ENCODE results near the gene KIF21B. TPM values are rescaled to one million over a fixed set of nuclear protein-coding genes. Genes with fewer than 3 reads are reported as not detected.

KIF21B gene
- total RNA-seq, 4 donors from 2014 or later, result 0.82 to 3.2 (median 2.1) TPM

DNA sequence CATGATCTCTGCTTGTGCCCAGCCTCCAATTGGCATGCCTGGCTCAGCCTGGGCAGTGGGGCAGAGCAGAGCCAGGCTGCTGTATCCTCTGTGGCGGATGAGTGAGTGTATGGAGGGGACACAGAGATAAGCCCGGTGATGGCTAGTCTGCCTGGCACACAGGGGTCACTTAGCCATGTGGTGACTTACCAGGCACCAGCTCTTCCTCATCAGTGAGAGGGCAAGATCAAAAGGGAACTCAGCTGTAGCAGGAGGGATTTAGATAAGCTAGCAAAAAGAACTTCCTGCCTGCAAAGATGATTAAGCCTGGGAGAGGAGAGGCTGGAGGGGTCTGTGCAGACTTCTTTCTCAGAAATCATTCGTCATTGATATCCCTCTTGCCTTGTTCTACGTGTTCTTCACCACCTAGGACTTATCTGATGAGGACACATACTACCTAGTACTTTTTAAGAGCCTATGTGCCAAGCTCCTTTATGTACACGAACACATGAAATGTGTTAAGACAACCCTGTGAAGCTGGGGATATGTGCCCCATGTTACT lies 7.9 kb downstream of the KIF21B start:
- TF ChIP-seq, protein P1, sequence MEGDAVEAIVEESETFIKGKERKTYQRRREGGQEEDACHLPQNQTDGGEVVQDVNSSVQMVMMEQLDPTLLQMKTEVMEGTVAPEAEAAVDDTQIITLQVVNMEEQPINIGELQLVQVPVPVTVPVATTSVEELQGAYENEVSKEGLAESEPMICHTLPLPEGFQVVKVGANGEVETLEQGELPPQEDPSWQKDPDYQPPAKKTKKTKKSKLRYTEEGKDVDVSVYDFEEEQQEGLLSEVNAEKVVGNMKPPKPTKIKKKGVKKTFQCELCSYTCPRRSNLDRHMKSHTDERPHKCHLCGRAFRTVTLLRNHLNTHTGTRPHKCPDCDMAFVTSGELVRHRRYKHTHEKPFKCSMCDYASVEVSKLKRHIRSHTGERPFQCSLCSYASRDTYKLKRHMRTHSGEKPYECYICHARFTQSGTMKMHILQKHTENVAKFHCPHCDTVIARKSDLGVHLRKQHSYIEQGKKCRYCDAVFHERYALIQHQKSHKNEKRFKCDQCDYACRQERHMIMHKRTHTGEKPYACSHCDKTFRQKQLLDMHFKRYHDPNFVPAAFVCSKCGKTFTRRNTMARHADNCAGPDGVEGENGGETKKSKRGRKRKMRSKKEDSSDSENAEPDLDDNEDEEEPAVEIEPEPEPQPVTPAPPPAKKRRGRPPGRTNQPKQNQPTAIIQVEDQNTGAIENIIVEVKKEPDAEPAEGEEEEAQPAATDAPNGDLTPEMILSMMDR (IDR thresholded peaks at IDR 0.05; ENCODE audit: low read depth), result no peak

DNA sequence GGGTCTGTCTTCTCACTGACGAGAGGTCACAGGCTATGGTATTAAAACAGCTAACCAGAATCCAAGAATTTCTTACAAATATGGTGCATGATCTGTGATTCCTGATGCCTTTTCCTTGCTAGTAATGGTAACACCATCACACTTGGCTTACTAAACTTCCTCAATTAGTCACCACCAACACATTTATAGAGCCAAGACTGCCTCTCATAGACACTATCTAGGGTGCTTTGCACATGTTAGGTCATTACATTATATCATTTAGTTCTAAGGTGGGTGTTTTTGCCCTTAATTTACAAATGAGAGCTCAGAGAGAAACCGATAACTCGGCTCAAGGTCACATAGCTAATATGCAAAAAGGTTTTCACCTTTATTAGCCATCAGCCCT lies 8.7 kb downstream of the KIF21B start:
- TF ChIP-seq, protein P1 (IDR thresholded peaks at IDR 0.05; ENCODE audit: low read depth), result no peak

DNA sequence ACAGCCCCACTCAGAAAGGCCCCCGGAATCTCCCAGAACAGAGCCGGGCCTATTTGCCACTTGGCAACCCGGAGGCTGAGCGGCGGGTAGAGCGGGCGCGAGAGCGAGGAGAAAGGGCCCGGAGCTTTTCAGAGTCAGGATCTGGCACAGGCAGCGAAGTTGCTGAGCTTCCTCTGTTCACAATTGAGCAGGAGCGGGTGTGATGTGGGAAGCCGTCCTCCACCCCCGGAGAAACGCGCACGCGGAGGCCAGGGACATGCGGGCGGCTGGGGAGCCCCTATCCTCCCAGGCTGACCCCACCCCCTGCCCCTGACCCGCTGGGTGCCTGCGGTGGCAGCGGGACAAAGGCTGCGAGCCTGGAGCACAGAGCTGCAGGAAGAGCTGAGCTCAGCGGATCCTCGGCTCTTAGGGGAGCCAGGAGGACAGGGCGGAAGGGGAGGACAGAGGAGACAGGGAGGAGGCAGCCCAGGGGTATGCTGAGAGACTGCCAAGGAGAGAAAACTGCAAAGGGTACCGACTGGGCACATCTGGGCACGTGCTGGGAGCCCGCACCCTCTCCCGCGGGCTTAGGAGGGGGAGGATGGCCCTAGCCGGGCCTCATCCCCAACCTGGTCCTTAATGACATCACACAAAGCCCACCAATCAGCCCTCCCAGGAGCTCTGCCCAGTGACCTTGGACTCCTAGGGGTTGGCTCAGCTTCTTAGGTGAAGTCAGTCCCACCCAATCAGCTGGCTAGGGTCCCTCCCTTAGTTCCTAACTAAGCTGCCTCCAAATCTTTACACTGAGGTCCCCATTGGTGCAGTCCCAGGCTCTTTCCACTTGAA lies 9.3 kb downstream of the KIF21B start:
- TF ChIP-seq, protein P1 (IDR thresholded peaks at IDR 0.05; ENCODE audit: low read depth), result no peak

DNA sequence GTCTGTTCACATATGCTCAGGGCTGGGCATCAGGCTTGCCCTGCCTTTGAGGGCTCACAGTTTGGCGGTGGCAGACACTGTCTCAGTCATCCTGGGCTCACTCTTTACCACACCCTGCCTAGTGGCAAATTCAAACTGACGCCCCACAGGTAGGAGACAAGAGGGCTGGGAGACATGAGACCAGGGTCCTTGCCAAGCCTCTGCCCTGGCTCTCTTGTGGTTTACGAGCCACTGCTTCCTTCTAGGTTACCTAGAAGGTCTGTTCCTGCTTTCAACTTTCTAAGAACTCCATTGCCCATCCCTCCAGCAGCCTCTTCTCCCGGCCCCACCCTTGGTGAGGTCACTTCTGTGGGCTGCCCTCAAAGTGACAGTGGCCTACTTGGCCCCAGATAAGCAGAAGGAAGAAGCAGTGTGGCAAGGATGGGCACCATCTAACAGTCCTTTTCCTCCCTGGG lies 10.5 kb downstream of the KIF21B start:
- TF ChIP-seq, protein P1 (IDR thresholded peaks at IDR 0.05; ENCODE audit: low read depth), result no peak

DNA sequence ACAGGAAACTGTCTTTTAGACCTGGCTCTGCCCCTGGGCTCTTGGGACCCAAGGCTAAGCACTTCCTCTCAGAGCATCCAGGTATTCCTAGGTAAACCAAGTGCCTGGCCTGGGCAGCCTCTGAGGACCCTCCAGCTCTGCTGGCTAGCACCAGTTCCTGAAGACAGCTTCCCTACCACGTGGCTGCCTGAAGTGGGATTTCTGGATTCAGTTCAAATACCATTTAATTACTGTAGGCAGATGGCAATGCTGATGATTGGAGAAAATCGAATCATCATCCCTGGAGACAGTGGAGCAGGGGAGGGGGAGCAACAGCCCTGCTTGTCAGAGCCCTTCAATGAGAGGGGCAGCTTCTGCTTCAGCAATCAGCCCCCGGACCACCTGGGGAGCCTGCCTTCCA lies 11.9 kb downstream of the KIF21B start:
- TF ChIP-seq, protein P1 (IDR thresholded peaks at IDR 0.05; ENCODE audit: low read depth), result no peak

DNA sequence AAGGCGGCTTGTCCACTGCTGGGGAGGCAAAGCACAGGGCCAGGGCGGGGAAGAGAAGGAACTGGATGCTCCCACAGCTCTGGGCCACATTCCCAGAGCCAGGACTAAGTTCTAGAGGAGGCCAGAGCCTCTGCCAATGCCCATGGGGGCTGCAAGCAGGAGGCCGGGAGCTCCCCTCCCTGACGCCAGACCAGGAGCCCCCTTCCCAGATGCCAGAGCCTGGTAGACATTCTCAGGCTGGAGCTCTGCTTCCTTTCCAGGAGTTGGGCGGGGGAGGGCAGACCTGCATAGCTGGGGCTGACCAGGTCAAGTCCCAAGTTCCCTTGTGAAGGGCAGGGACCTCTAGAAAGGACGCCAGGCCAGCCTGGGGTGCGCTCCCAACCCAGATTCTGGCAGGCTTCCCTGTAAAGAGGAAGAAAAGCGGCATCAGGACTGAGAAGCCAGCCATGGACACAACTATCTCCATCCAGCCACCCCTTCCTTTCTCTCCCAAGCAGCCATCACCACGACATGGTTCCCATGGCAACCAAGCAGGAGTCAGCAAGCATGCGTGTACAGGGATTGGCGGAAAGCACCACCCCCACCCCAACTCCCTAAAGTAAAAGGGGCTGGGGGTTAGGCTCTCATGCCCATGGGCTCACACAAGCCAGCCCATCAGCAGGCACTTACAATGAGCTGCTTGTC lies 13.4 kb downstream of the KIF21B start:
- TF ChIP-seq, protein P1 (IDR thresholded peaks at IDR 0.05; ENCODE audit: low read depth), result no peak
